Panc1 (cell line): ENCODE data around the gene CPSF3. TPM values are rescaled to one million over a fixed set of nuclear protein-coding genes. Genes with fewer than 3 reads are reported as not detected.
A peak's percentile ranks its signal among the peaks of the same experiment; 100 is the strongest.

Experiments used
- ATAC-seq: fragments of 200-7000 bp; cut with Tn5 transposase; 2 replicates; pipeline ENCODE4 v1.9.1; 2020; ENCODE audit warnings: mild to moderate bottlenecking, moderate library complexity
- BruUV-seq: library from RNA; stranded (reverse); fragments of 400-500 nt; replicated peaks from 2 replicates; lab custom pipeline; 2021; lab: Mats Ljungman, UMichigan
- CTCF ChIA-PET: fragments of 300-600 bp; sonication (Branson Sonifier 250); formaldehyde crosslinking; loops from one replicate; lab custom pipeline; 2022; ENCODE audit warnings: antibody characterized with exemption; lab: Charles Lee
- POLR2A ChIA-PET: fragments of 300-600 bp; sonication (Branson Sonifier 250); formaldehyde crosslinking; loops from one replicate; lab custom pipeline; 2022; ENCODE audit warnings: antibody characterized with exemption; lab: Charles Lee
- DNase-seq: peaks from one replicate; pipeline ENCODE4 v3.0.0-alpha.2; 2010; ENCODE audit warnings: low read depth, low spot score
- H3K27ac ChIP-seq: 2 replicates; pipeline ENCODE4 v1.5.1; 2011; ENCODE audit warnings: mild to moderate bottlenecking, low read length, inconsistent platforms
- H3K27me3 ChIP-seq: fragments of 200-500 bp; sonication (Bioruptor generic); 2 replicates; pipeline ENCODE4 v1.6.0; 2014; ENCODE audit warnings: low read length, inconsistent platforms; ENCODE audit not compliant: control insufficient read depth, insufficient read depth
- H3K36me3 ChIP-seq: fragments of 200-500 bp; sonication (Bioruptor generic); 2 replicates; pipeline ENCODE4 v1.5.1; 2014; ENCODE audit warnings: inconsistent platforms, mild to moderate bottlenecking, low read length, moderate library complexity; ENCODE audit not compliant: control insufficient read depth, insufficient read depth
- H3K4me1 ChIP-seq: 2 replicates; pipeline ENCODE4 v1.5.1; 2011; ENCODE audit warnings: inconsistent platforms, mild to moderate bottlenecking, low read length, moderate library complexity; ENCODE audit not compliant: control insufficient read depth, insufficient read depth
- H3K4me3 ChIP-seq, 2 experiments: 2 replicates each; pipeline ENCODE4 v1.5.1; 2011 to 2012; ENCODE audit warnings: low read depth in 2 of 2, low read length in 2 of 2, mild to moderate bottlenecking in 2 of 2, inconsistent platforms in 1 of 2, moderate library complexity in 1 of 2
- H3K9me3 ChIP-seq: fragments of 200-500 bp; sonication (Bioruptor generic); 2 replicates; pipeline ENCODE4 v1.5.1; 2014; ENCODE audit warnings: low read depth, mild to moderate bottlenecking, inconsistent platforms, low read length, moderate library complexity; ENCODE audit not compliant: control insufficient read depth, insufficient read depth
- CTCF ChIP-seq: fragments of 450-650 bp; IDR thresholded peaks from 2 replicates; pipeline ENCODE4 v1.5.1; 2017; ENCODE audit warnings: mild to moderate bottlenecking
- POLR2AphosphoS5 ChIP-seq: IDR thresholded peaks from 2 replicates; pipeline ENCODE4 v1.6.1; 2012; ENCODE audit warnings: mild to moderate bottlenecking, low read depth, low read length, moderate library complexity
- SIN3A ChIP-seq: IDR thresholded peaks from 2 replicates; pipeline ENCODE4 v1.6.1; 2012; ENCODE audit warnings: low read depth, mild to moderate bottlenecking, low read length, moderate library complexity, borderline replicate concordance; ENCODE audit not compliant: insufficient read depth
- TCF7L2 ChIP-seq: IDR thresholded peaks from 2 replicates; pipeline ENCODE4 v1.6.1; 2011; ENCODE audit warnings: mild to moderate bottlenecking, low read depth, low read length, inconsistent platforms
- in situ Hi-C: cut with HindIII; loops from 2 replicates; pipeline ENCODE4 v1.10.0; 2016; ENCODE audit warnings: low sequenced_read_pairs, low pct_unique_long_range_greater_than_20kb
- intact Hi-C: fragments of 100-400 bp; cut with micrococcal nuclease; formaldehyde crosslinking; loops from one replicate; pipeline ENCODE4 v1.10.0; 2022; ENCODE audit not compliant: unreplicated experiment
- total RNA-seq: library from RNA; stranded (reverse); gene quantifications from one replicate; pipeline ENCODE4 v1.2.1, GENCODE V29; 2021; ENCODE audit not compliant: unreplicated experiment
- TF ChIP-seq, protein P1 (sequence below), 2 experiments: IDR thresholded peaks; 2 replicates each; pipeline ENCODE4 v1.6.1; 2011 to 2012; ENCODE audit warnings: low read depth in 2 of 2, control low read depth in 1 of 2, low read length in 1 of 2, mild to moderate bottlenecking in 1 of 2, moderate library complexity in 1 of 2; ENCODE audit not compliant: insufficient read depth in 1 of 2

CPSF3 gene
- total RNA-seq, 1 experiment from 2014 or later: 54.1 TPM

- H3K36me3 ChIP-seq: peaks cover 11% of the 10 kb centered on the region
These were observed 38.9 kb upstream of the CPSF3 start for GRCh38 chr2:9384521-9384920.

DNA sequence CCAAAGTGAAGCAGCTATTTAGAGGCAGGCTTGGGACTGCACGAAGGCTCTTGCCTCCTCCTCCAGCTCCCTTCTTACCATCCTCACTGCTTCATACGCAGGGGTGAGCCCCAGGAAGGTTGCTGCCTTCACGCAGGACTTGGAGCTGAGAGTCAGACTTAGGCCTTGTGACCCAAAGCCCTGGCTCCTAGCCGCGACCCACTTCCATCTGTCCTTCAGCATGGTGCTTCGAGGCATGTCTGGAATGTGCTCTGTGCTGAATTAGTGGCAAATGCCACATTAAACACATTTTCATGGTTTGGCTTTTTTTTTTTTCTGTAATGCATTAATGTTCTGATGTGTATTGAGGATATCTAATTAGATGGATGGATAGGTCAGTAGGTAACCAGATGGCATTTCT is 37.6 kb upstream of the CPSF3 start:
- in situ Hi-C loops: no loop called here
- Histone ChIP-seq H3K9me3 (no peaks in the 10 kb centered on the region), H3K36me3 (peaks cover 19% of the 10 kb centered on the region), H3K27me3 (no peaks in the 10 kb centered on the region), H3K27ac (peak overlapping the region; percentile 42; the same call in 1 of the 2 replicates), H3K4me3 (no peak overlapping the region), H3K4me1 (peaks cover 8% of the 10 kb centered on the region)
- TF ChIP-seq POLR2AphosphoS5 (no peak), CTCF (no peak), TCF7L2 (no peak), SIN3A (no peak)
- TF ChIP-seq, protein P1, sequence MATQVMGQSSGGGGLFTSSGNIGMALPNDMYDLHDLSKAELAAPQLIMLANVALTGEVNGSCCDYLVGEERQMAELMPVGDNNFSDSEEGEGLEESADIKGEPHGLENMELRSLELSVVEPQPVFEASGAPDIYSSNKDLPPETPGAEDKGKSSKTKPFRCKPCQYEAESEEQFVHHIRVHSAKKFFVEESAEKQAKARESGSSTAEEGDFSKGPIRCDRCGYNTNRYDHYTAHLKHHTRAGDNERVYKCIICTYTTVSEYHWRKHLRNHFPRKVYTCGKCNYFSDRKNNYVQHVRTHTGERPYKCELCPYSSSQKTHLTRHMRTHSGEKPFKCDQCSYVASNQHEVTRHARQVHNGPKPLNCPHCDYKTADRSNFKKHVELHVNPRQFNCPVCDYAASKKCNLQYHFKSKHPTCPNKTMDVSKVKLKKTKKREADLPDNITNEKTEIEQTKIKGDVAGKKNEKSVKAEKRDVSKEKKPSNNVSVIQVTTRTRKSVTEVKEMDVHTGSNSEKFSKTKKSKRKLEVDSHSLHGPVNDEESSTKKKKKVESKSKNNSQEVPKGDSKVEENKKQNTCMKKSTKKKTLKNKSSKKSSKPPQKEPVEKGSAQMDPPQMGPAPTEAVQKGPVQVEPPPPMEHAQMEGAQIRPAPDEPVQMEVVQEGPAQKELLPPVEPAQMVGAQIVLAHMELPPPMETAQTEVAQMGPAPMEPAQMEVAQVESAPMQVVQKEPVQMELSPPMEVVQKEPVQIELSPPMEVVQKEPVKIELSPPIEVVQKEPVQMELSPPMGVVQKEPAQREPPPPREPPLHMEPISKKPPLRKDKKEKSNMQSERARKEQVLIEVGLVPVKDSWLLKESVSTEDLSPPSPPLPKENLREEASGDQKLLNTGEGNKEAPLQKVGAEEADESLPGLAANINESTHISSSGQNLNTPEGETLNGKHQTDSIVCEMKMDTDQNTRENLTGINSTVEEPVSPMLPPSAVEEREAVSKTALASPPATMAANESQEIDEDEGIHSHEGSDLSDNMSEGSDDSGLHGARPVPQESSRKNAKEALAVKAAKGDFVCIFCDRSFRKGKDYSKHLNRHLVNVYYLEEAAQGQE (IDR thresholded peaks at IDR 0.05; ENCODE audit: insufficient read depth in 1 of 2, low read depth in 2 of 2, low read length in 1 of 2): no peak
- POLR2A ChIA-PET: no interaction called here
- intact Hi-C loops: no loop called here
- BruUV-seq: no TSS peak
- DNase-seq (no peak), ATAC-seq (no peak)
- CTCF ChIA-PET: no interaction called here

More at GRCh38 chr2:9384521-9384920, 38.9 kb upstream of the CPSF3 start:
- no peaks in the 10 kb centered on the region for H3K9me3 ChIP-seq
- CTCF ChIA-PET: no interaction called here
- POLR2A ChIA-PET: no interaction called here
- ATAC-seq (no peak), DNase-seq (no peak)
- no peak for TF ChIP-seq TCF7L2
- TF ChIP-seq POLR2AphosphoS5: no peak
- TF ChIP-seq, protein P1 (IDR thresholded peaks at IDR 0.05; ENCODE audit: insufficient read depth in 1 of 2, low read depth in 2 of 2, low read length in 1 of 2): no peak
- H3K4me3 ChIP-seq: no peak overlapping the region
- no peak overlapping the region for H3K27ac ChIP-seq
- H3K4me1 ChIP-seq: peaks cover 18% of the 10 kb centered on the region
- intact Hi-C loops (no loop called here), in situ Hi-C loops (no loop called here)
- BruUV-seq: no TSS peak
- H3K27me3 ChIP-seq: no peaks in the 10 kb centered on the region
